BE2C (cell line): ENCODE data around the gene ALPP.
"Not testable (repeated sequence)": the region's sequence is repeated elsewhere in the genome, so short reads cannot be mapped to it uniquely, and the experiment has no call there.

Experiments
- DNase-seq: peaks from one replicate; pipeline ENCODE4 v3.0.0-alpha.2; 2020
- H3K27me3 ChIP-seq: fragments of 250-450 bp; sonication (Bioruptor Pico); 2 replicates; pipeline ENCODE4 v1.5.1; 2020; ENCODE audit warnings: mild to moderate bottlenecking
- H3K36me3 ChIP-seq: fragments of 250-450 bp; sonication (Bioruptor Pico); 2 replicates; pipeline ENCODE4 v1.5.1; 2020; ENCODE audit warnings: mild to moderate bottlenecking
- H3K4me1 ChIP-seq: fragments of 250-450 bp; sonication (Bioruptor Pico); 2 replicates; pipeline ENCODE4 v1.5.1; 2020
- H3K4me3 ChIP-seq: 2 replicates; pipeline ENCODE4 v1.5.1; 2011; ENCODE audit warnings: low read depth, low read length
- H3K9me3 ChIP-seq: fragments of 250-450 bp; sonication (Bioruptor Pico); 2 replicates; pipeline ENCODE4 v1.5.1; 2020
- TF ChIP-seq, protein P1 (sequence below): IDR thresholded peaks from 2 replicates; pipeline ENCODE4 v1.5.1; 2012; ENCODE audit warnings: mild to moderate bottlenecking, low read depth, low read length

Gene ALPP

DNA sequence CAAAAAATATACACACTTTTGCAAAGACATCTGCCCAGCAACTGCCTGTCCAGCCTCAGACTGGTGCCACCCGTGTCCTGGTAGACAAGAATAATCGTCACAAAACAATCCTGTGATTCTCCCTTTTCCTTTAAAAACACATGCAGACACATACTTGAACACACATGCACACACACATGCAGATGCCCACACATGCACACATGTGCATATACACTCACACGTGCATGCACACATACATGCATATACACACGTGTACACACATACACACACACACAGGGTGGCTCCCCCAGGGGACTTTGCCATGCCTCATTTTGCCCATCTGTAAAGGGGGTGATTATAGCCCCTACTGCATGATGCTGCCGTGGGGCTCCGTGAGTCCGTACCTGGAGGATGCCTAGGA is 24.9 kb upstream of the ALPP start:
- Histone ChIP-seq H3K27me3 (peaks cover 59% of the 10 kb centered on the region), H3K36me3 (no peaks in the 10 kb centered on the region), H3K4me3 (no peak overlapping the region), H3K4me1 (no peaks in the 10 kb centered on the region), H3K9me3 (no peaks in the 10 kb centered on the region)
- no peak for DNase-seq
- TF ChIP-seq, protein P1, sequence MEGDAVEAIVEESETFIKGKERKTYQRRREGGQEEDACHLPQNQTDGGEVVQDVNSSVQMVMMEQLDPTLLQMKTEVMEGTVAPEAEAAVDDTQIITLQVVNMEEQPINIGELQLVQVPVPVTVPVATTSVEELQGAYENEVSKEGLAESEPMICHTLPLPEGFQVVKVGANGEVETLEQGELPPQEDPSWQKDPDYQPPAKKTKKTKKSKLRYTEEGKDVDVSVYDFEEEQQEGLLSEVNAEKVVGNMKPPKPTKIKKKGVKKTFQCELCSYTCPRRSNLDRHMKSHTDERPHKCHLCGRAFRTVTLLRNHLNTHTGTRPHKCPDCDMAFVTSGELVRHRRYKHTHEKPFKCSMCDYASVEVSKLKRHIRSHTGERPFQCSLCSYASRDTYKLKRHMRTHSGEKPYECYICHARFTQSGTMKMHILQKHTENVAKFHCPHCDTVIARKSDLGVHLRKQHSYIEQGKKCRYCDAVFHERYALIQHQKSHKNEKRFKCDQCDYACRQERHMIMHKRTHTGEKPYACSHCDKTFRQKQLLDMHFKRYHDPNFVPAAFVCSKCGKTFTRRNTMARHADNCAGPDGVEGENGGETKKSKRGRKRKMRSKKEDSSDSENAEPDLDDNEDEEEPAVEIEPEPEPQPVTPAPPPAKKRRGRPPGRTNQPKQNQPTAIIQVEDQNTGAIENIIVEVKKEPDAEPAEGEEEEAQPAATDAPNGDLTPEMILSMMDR = no peak

GRCh38 chr2:232354069-232354468 is 24.5 kb upstream of the ALPP start:
- no peak for DNase-seq
- no peak overlapping the region for H3K4me3 ChIP-seq
- H3K9me3 ChIP-seq = no peaks in the 10 kb centered on the region
- no peaks in the 10 kb centered on the region for H3K36me3 ChIP-seq
- no peaks in the 10 kb centered on the region for H3K4me1 ChIP-seq
- peaks cover 55% of the 10 kb centered on the region for H3K27me3 ChIP-seq
- TF ChIP-seq, protein P1 = no peak

- H3K4me3 ChIP-seq = no peak overlapping the region
- H3K4me1 ChIP-seq = no peaks in the 10 kb centered on the region
- no peaks in the 10 kb centered on the region; the same call in 1 of the 2 replicates for H3K27me3 ChIP-seq
- no peaks in the 10 kb centered on the region for H3K36me3 ChIP-seq
- H3K9me3 ChIP-seq = no peaks in the 10 kb centered on the region
- TF ChIP-seq, protein P1 = no peak
- no peak for DNase-seq
Observed at GRCh38 chr2:232361646-232362045, 16.9 kb upstream of the ALPP start.

DNA sequence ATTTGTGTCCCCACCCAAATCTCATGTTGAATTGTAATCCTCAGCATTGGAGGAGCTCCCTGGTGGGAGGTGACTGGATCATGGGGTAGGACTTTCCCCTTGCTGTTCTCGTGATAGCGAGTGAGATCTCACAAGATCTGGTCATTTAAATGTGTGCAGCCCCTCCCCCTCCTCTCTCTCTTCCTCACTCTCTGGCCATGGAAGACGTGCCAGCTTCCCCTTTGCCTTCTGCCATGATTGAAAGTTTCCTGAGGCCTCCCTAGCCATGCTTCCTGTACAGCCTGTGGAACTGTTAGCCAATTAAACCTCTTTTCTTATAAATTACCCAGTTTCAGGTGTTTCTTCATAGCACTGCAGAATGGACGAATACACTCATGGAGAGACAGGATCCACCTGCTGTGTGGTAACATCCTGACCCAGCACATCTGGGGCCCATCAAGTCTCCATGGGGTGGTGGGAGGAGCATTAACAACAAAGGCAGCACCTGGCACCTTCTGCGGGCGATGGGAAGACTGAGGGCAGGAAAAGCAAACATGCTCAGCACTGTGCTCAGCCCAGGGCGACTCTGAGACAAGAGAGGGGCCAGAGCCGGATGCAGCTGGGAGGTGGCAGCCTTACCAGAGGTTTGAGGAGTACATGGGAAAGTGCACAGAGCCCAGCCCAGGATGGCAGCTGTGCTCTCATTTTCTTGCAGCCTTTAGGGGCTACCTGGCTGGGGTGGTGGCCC is 16.2 kb upstream of the ALPP start:
- no peak overlapping the region for H3K4me3 ChIP-seq
- H3K9me3 ChIP-seq = no peaks in the 10 kb centered on the region
- DNase-seq = no peak
- no peaks in the 10 kb centered on the region for H3K36me3 ChIP-seq
- no peaks in the 10 kb centered on the region for H3K4me1 ChIP-seq
- H3K27me3 ChIP-seq = no peaks in the 10 kb centered on the region
- TF ChIP-seq, protein P1 = no peak

- not testable (repeated sequence) for H3K4me3 ChIP-seq, H3K9me3 ChIP-seq, H3K27me3 ChIP-seq, DNase-seq, H3K4me1 ChIP-seq, H3K36me3 ChIP-seq
- TF ChIP-seq, protein P1 = 0 out of 2 replicates have a peak, but pooled peaks have one; percentile 6
Observed at GRCh38 chr2:232363064-232363783, 15.3 kb upstream of the ALPP start.
